NCI-H446 treated with DMSO at 0.1 percent for 48 hours (cell line): Measurements from ENCODE around the gene CTNNAL1.
"Not testable (repeated sequence)": the region's sequence is repeated elsewhere in the genome, so short reads cannot be mapped to it uniquely, and the experiment has no call there.

Experiments
- DNase-seq: peaks from one replicate; lab custom pipeline; 2025; lab: John Stamatoyannopoulos, UW

CTNNAL1 gene

DNA sequence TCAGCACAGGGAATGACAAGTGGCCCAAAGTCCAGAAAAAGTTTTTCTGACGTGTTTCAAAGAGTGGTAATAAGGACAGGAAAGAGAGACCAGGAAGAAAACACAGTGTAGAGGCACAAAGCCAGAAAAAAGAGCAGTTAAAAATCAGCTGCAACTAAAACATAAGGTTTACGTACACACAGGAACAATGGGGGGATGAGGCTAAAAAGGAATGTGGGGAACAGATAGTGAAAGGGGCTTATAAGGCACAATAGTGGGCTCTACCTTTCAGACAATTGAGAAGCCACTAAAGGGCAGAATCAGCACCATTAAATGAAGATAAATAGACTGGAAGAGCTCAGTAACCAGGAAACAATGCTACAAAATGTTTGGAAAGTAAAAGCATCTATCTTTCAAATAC, 84.9 kb downstream of the CTNNAL1 start:
- DNase-seq, result no peak

DNA sequence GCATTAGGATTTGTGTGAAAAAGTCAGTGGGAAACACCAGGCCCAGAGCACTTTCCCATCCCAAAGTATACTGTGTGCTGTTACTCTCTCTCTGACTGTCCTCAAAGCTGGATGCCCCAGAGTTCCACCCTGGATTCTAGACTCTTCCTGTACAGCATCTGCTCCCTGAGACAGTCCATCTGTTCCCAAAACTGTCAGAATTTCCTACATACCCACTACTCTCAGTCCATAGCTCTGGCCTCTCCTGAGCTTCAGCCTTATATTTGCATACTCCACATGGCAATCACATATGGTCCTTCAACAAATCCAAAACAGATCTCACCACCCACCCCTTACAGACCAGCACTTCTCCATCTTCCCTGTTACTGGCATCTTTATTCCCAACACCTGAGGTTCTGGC, 88.8 kb downstream of the CTNNAL1 start:
- DNase-seq, result no peak

DNA sequence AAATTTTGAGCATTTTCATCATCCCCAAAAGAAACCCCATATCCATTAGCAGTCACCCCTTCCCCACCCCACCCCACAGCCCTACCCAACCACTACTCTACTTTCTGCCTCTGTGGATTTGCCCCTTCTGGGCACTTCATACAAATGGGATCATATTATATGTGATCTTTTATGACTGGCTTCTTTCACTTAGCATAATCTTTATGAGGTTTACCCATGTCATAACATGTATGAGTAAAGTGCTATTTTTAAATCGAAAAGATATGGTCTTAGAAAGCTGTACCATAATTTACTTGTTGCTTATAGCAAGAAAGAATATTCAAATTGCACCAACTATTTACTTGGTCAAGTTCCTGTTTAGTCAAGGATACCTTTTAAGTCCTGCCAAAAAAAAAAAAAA, 92.1 kb downstream of the CTNNAL1 start:
- no peak for DNase-seq

DNA sequence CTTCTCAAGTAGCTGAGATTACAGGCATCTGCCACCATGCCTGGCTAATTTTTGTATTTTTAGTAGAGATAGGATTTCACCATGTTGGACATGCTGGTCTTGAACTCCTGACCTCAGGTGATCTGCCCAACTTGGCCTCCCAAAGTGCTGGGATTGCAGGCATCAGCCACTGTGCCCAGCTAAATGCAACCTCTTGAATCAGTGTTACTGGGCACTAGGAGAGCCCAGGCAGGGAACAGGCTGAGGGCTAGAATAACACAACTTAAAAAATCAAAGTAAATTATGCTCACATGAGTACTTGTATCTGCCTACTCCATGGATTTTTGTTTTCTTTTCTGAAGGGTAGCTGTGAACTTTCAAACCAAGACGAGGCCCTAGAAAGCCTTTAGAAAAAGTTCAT, 92.9 kb downstream of the CTNNAL1 start:
- not testable (repeated sequence) for DNase-seq

DNA sequence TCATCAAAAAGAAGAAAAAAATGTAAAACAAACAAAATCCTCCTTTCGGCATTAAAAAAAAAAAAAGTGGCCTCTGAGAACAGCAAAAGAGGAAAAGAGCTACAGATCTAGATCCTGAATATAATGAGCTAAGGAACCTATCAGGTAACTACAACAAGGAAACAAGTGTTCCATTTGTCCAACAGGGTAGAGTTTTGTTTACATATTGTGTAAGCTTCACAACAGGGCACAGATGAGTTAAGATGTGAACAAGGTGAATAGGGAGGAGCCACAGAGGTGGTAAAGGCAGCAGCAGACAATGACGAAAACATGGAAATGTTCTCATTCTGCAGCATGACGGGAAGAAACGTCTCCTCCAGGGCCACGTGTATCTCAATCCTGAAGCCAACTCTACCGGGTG, 93.8 kb downstream of the CTNNAL1 start:
- DNase-seq, result no peak

DNA sequence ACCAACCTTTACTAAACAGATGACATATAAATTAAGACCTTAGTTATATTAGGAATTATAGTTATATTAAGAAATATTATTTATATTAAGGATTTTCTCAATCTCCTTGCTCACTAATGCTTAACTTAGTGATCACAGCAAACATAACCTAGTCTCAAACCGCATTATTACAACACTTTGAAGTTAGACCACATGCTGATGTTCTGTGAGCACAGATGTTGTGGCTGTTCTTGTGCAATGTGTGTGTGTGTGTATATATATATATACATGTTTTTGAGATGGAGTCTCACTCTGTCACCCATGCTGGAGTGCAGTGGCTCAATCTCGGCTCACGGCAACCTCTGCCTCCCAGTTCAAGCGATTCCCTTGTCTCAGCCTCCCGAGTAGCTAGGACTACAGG, 99.9 kb downstream of the CTNNAL1 start:
- no peak for DNase-seq

DNA sequence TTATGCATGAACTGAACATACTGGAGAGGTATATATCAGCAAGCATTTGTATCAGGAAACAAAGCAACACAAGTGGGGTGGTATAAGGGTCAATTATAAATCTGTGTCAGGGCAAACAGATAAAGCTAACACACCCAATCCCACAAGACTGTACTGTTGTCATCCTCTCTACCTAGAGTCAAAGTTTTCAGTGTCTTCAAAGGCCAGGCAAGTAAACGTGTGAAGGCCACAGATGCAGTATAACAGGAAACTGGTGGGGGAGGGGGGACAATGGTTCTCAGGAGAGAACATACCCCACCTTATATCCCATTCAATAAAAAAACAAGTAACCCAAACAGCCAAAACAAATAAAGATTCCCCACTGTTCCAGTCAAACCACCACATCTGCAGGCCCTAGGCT, 101.5 kb downstream of the CTNNAL1 start:
- no peak for DNase-seq

DNA sequence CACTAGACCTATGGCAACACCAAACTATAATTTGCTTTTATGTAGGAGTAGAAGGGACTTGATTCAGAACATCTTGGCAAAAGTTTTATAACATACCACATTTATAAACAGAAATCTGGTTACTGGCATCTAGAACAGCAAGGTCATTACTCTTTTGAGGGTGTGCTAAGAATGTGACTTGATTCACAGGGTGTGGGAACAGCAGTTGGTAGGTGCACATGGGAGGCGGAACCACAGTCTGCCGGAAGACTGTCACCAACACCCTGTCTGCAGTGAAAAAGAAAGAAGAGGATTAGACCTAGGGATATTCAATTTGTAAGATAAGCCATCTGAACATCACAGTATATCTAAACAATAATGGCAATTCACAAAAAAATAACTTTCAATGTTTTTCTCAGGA, 102.4 kb downstream of the CTNNAL1 start:
- no peak for DNase-seq

DNA sequence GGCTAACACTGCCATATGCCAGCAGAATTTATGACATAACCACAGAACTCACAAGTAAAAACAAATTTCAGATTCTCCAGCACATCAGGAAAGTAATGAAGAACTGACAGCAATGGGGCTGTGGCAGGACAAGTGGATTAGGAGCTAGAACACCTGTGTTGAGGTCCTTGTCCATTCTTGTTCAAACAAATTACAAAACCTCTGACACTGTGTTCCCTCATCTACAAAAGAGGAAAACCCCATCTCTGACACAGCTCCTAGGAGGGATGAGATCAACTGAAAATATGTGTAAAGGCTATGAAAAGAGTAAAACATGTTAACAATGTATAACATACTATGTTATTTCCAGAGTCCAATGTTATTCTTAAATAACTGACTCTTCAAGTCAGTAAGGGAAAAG, 102.9 kb downstream of the CTNNAL1 start:
- no peak for DNase-seq

DNA sequence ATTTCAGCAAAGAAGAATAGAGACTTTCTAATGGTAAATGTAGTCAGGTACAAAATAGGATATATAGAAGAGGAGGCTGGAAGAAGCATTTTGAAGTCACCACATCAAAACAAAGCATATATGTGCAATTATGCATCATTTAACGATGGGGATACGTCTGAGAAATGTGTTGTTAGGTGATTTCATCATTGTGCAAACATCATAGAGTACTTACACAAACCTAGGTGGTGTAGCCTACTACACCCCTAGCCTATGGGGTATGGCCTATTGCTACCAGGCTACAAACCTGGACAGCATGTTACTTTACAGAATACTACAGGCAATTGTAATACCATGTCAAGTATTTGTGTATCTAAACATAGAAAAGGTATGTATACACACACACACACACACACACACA, 107.8 kb downstream of the CTNNAL1 start:
- DNase-seq, result no peak

DNA sequence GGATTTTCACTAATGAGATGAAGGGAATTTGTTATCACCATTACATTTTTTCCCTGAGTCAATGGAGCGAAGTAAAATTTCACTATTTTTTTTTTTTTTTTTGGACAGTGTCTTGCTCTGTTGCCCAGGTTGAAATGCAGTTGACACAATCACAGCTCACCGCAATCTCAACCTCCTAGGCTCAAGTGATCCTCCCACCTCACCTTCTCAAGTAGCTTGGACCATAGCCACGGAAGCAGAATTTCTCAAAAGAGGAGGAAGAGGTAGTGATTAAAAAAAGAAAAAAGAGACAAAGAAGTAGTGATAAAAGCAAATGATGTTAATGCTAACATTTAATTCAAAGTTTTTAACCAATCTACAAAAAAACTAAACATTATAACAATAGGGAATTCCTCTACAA, 109.1 kb downstream of the CTNNAL1 start:
- DNase-seq, result no peak

DNA sequence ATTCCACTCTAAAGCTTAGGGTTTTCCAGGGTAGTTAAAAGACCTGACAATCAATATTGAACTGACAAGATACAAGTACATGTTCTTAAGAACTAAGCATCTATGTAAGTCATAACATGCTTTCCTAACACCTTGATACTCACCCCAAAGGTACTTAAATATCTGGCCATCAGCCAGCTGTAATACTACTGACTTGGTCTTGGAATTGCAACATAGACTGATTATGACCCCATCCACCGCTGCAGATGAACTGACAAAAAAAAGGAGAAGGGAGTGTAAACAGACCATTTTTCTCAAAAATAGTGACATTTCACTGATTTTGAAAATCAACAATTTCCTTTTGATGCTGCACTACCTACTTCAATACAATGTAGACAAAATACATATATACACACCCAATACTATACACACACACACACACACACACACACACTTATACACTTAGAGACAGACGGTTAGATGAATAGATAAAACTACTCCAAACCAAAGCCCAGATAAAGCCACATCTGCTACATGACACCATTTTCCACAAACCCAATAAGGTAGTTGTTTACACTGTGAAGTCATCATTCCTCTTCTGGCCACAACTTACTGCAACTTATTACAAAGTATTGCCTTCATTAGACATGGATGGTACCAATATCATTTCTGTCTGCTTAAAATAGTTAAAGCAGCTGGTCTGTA, 109.7 kb downstream of the CTNNAL1 start:
- DNase-seq, result no peak

DNA sequence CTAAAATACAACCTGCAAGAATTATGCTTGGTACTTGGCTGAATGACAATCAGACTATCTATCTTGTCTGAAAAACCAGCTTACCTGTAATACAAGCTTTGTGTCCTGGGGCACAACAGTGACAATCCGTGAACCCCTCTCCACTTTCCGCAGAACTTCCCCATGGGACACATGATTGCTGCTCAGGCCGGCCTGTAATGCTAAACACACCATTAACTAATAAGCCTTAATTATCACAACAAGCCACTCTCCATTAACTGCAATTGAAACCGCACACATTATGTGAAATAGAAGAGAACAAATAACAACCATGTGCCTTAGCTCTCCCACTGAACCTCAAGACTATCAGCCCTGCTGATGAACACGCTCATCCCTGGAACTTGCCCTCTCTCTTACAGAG, 113.1 kb downstream of the CTNNAL1 start:
- no peak for DNase-seq

DNA sequence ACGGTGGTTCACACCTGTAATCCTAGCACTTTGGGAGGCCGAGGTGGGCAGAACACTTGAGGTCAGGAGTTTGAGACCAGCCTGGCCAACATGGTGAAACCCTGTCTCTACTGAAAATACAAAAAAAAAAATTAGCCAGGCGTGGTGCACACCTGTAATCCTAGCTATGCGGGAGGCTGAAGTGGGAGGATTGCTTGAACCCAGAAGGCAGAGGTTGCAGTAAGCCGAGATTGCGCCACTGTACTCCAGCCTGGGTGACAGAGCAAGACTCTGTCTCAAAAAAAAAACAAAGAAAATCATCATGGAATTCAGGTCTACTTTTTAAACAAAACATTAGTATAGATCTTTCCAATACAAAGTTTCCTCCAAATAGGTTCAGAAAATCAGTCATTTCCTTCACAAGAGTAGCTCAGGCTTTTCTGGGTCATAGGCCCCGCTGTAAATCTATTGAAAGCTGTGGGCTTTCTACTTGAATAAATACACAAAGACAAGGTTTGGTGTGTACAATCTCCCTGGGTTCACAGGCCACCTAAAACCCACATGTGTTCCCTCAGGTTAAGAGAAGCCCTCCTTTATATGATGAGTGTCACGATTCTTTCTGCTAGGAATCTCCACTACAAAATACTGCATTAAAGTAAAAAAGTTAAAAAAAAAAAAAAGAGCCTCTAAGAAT, 114.1 kb downstream of the CTNNAL1 start:
- DNase-seq, result not testable (repeated sequence)

DNA sequence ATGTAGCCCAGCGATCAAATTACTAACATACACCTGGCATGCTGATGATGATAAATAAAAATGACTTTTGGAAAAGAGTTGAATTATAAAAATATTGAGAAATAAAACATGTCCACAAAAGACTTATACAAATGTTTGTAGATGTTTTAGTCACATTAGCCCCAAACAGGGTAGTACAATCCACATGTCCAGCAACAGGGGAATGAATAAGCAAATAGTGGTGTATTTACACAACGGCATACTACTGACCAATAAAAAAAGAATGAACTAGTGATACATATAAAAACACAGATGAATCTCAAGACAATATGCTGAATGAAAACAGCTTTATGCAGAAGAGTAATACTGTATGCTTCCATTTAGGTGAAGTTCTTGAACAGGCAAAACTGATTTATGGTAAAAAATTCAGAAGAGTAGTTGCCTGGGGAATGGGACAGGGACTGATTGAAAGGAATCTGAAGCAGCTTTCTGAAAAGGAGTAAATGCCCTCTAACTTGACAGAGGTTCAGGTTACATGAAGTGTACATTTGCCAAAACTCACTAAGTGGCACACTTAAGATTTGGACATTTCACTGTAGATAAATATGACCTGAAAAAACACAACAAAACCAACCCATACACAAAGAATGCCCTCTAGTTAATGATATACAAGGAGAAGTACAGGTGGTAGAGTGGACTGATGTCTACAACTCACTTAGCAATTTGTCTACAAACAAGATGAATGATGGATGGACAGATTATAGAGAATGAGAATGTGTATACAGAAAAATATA, 115.8 kb downstream of the CTNNAL1 start:
- DNase-seq, result no peak

DNA sequence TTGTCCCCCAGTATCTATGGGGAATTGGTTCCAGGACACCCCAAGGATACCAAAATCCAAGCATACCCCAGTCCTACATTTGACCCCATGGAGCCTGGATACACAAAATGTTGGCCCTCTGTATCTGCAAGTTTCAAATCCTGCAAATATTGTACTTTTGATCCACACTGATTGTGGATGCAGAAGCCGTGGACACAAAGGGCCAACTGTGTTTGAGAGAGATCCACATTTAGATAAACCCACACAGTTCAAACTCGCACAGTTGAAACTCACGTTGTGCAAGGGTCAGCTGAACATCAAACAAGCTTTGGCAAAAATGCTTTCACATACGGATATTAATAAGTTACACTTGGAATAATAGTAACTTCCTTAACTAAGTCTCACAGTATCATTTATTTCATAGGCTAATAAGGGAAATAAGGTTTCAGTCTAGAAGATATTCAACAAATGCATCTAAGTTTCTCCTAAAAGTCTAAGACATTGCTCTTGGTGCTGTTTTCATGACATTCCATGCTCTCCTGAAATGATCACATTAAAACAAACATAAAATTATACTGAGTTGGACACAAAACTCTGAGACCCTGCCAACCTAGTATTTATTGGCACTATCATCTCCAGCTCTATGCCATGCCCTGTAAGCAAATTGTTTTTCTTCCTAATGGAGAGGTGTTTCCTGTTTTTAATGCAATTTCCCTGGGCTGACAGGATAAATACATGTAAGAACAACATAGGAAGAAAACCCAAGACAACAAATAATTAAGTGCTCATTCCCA, 118.9 kb downstream of the CTNNAL1 start:
- no peak for DNase-seq
